NCI-H1092 (cell line): ENCODE data around the gene RBM10.
"Not testable (repeated sequence)": the region's sequence is repeated elsewhere in the genome, so short reads cannot be mapped to it uniquely, and the experiment has no call there.

Experiments used
- DNase-seq: peaks from one replicate; lab custom pipeline; 2025; lab: John Stamatoyannopoulos, UW

RBM10 gene

GRCh38 chrX:47144626-47145394, at the start of gene RBM10, which contains the start of gene NDUFB11:
Gene RBM10 (plus strand): TSS chrX:47145221. CDS start chrX:47147482, 2,261 bp downstream.
Gene NDUFB11 (minus strand): TSS chrX:47144702. CDS start chrX:47144679, 23 bp downstream.
- peak; percentile 97 for DNase-seq

GRCh38 chrX:47097018-47097417, 48.0 kb upstream of the RBM10 start:
- DNase-seq: no peak

DNA sequence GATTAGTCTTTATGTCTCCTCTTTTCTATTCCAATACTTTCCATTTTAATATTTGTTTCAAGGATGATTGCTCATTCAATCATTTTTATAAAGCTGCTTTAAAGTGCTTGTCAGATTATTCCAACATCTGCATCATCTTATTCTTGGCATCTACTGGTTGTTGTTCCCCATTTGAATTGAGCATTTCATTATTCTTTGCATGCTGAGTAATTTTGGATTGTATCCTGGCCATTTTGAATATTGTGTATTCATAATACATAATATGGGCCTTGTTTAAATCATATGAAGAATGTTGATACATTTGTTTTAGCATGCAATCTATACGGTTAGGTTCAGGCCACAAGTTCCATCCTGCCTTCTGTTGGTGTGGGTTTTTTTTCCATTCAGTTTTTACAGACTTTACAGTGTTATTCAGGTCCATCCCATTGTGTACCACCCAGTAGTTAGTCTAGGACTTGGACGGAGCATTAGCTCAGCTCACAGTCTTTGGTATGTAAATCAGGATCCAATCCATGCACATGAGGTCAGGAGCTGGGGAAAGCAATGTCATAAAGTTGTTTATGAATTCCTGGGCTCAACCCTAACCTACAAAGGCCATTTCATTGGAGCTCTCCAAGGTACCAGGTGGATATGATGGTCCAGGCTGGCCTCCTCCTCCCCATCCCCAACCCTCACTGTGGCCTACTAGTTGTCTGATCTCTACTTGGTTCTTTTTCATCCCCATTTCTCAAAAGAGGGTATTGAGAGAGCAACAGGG, 46.5 kb upstream of the RBM10 start:
- DNase-seq: no peak

DNA sequence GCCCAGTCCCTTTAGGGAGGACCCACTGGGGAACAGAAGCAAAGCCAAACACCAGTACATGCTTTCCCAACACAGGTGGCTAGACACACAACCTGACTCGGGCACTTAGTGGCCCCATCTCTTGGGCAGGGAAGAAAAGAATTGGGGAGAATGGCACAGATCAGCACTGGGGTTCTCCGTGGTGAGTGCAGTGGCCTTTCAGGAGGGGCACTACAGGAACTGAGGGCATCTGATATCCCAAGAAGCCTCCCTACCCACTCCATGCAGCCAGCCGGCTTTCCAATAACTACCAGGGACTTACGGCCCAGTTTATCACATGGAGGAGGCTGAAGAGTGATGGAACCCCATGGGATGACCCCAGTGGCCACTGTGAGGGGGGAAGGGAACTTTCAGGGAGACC, 43.8 kb upstream of the RBM10 start:
- DNase-seq: no peak

DNA sequence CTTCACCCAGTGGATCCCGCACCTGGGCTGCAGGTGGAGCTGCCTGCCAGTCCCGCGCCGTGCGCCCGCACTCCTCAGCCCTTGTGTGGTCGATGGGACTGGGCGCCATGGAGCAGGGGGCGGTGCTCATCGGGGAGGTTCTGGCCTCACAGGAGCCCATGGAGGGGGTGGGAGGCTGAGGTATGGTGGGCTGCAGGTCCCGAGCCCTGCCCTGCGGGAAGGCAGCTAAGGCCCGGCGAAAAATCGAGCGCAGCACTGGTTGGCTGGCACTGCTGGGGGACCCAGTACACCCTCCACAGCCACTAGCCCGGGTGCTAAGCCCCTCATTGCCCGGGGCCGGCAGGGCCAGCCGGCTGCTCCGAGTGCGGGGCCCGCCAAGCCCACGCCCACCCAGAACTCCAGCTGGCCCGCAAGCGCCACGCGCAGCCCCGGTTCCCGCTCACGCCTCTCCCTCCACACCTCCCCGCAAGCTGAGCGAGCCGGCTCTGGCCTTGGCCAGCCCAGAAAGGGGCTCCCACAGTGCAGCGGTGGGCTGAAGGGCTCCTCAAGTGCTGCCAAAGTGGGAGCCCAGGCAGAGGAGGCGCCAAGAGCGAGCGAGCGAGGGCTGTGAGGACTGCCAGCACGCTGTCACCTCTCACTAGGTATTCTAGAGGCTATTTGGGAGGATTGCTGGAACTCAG, 33.9 kb upstream of the RBM10 start:
- DNase-seq: not testable (repeated sequence)

- no peak for DNase-seq
Measured at GRCh38 chrX:47112316-47112954, 32.6 kb upstream of the RBM10 start.

- not testable (repeated sequence) for DNase-seq
Measured at GRCh38 chrX:47116551-47117110, 28.4 kb upstream of the RBM10 start.

DNA sequence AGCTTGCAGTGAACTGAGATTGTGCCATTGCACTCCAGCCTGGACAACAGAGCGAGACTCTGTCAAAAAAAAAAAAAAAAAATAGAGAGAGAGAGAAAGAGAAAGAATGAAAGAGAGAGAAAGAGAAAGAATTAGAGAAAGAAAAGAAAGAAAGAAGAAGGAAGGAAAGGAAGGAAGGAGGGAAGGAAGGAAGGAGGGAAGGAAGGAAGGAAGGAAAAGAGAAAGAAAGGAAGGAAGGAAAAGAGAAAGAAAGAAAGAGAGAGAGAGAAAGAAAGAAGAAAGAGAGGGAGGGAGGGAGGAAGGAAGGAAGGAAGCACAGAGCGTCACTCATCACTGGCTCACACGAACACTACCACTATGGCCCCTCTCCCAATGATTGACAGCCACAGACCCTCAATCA, 20.6 kb upstream of the RBM10 start:
- DNase-seq: not testable (repeated sequence)

- peak; percentile 96 for DNase-seq
Measured at GRCh38 chrX:47129157-47129898, 15.7 kb upstream of the RBM10 start.

DNA sequence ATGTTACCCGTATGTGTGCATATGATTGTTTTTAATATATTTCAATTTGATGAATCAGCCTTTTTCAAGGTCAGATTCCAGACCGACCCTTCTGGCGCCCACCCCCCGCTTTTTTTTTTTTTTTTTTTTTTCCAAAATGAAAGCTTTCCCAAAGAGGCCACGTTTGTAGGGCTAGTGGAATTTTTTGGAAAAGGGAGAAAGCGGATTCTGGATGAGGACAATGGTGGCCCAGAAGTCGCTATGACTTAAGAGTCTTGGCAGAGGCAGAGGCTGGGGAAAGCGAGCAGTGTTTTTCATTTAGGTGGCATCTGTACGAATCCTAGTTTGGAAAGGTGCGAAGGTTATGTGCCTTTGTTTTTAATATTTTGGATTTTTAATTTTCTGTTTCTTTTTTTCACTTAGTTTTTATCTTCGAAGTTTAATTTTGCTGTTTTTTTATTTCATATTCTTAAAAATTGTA, 15.1 kb upstream of the RBM10 start:
- no peak for DNase-seq

DNA sequence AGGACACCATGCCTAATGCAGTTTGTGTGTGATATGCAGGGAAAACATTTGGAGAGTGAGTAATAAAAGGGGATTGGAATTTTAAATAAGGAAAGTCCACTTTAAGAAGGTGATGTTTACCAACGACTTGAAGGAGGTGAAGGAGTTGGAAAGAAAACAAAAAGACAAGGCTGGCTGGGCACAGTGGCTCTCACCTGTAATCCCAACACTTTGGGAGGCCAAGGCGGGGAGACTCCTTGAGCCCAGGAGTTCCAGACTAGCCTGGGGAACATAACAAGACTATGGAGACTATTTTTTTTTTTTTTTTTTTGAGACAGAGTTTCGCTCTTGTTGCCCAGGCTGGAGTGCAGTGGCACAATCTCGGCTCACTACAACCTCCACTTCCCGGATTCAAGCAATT, 11.5 kb upstream of the RBM10 start:
- DNase-seq: no peak

DNA sequence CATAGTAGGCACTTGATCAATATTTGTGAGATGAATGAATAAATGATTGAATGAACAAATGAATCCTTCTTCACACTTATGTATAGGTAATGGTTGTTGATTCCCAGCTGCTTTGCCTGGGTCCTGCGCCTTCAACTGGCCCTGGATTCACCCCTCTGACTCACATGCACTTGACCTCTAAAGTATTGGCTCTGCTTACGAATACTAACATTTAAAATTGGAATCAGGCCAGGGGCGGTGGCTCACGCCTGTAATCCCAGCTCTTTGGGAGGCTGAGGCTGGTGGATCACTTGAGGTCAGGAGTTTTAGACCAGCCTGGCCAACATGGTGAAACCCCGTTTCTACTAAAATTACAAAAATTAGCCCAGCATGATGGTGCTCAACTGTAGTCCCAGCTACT, 9.4 kb upstream of the RBM10 start:
- DNase-seq: not testable (repeated sequence)

- DNase-seq: no peak
Measured at GRCh38 chrX:47138171-47138570, 6.8 kb upstream of the RBM10 start.

GRCh38 chrX:47143894-47144625, 961 bp upstream of the RBM10 start:
- peak; percentile 43 for DNase-seq

- no peak for DNase-seq
Measured at GRCh38 chrX:47145395-47146120, 537 bp downstream of the RBM10 start.

DNA sequence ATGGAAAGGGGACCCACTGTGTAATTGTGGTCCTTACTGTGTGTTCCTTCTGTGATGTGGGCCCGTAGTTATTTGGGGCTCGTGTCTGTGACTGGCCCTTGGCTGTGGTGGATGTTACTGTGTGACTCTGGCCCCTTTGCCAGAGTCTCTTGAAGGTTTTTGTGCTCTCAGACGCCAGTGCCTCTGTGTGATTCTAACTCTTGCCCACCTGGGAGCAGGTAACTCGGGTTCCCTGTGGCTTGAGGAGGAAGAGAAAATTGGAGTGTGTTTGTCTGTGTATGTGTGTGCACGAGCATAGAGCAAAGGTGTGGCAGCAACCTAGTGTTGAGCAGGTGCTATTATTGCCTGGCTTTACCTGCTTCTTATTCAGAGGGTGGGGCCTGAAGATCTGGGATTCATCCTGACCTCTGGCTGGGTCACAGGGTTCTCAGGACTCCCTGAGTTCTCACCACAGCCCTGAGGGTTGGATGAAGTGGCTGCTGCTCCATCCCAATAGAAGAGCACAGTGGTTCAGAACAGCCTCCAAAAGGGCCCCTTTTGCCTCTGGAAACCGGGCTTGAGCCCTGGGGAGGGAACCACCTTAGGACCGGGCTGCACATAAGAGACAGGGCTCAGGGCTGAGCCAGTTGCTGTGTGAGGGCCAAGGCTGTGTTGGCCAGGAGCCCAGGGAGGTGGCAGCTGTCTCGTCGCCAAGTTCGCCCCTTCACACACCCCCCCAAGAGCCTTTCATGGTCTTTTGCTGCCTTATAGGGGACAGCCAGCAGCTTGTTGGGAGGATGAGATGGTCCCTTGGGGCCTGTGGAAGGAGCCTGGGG, 1.3 kb downstream of the RBM10 start:
- DNase-seq: peak; percentile 15

DNA sequence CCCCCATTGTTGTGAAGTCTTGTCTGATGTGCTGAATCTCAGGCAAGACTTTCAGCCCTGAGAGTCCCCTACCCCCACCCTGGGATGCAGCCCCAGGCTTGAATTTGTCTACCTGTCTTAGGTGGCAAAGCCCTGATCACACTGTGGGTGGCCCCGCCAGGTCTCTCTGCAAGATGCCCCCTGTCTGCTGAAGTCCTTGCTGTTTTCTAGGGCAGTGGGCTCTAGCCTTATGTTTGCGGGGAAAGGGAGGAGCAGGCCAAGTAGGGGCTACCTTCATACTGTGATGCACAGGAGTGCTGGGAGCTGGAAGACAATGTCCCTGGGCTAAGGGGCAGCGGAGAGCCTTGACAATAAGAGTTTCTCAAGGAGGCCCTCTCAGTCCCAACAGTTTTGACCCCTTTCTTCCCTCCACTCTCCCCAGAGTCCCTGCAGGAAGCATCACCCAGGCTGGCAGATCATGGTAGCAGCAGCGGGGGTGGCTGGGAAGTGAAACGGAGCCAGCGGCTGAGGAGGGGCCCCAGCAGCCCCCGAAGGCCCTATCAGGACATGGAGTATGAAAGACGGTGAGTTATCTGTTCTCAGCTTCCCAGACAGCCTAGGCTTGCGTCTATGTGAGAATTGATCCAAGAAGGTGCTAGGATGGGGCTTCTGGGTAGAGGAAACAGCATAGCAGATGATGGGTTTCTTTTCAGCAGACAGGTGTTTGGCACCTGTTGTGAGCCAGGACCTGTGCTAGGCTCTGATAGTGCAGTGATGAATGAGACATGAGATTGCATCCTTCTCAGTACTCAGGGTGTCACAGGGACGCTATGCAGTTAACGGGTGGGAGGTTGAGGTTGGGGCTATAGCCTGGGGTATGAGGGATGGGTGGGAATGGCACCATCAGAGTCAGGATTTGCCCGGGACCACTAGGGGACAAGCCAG, 2.2 kb downstream of the RBM10 start:
- no peak for DNase-seq

DNA sequence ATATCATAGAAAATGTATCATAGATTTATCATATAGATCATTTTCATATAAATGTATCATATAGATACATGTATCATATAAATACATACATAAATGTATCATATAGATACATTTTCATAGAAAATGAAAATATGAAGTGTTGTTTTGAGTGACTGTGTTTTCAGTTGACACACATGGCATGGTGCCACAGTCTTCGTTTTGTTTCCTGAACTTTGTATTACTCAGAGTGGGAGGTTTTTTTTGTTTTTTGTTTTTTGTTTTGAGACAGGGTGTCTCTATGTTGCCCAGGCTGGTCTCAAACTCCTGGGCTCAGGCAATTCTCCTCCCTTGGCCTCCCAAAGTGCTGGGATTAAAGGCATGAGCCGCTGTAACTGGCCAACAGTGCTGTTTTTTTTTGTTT, 3.9 kb downstream of the RBM10 start:
- no peak for DNase-seq
